AG04450 (cell line): ENCODE measurements around the gene SLCO3A1. TPM values are rescaled to one million over a fixed set of nuclear protein-coding genes. Genes with fewer than 3 reads are reported as not detected.
A peak's percentile ranks its signal among the peaks of the same experiment; 100 is the strongest.

Experiments used
- CTCF ChIA-PET: fragments of 300-600, 350-600 bp; formaldehyde crosslinking; extraction: SDS; loops from one replicate; lab custom pipeline; 2022; ENCODE audit warnings: antibody characterized with exemption, inconsistent platforms; lab: Charles Lee
- POLR2A ChIA-PET: fragments of 350-600 bp; formaldehyde crosslinking; extraction: SDS; loops from one replicate; lab custom pipeline; 2021; ENCODE audit warnings: antibody characterized with exemption, inconsistent platforms; lab: Yijun Ruan, JAX
- DNase-seq: peaks from one replicate; pipeline ENCODE4 v3.0.0-alpha.2; 2011; ENCODE audit warnings: low read depth, low spot score
- H3K27ac ChIP-seq: one replicate; pipeline ENCODE4 v1.5.1; 2012; ENCODE audit warnings: low read depth, low read length, control low read depth
- H3K27me3 ChIP-seq: one replicate; pipeline ENCODE4 v1.6.0; 2012; ENCODE audit warnings: low read length; ENCODE audit not compliant: control insufficient read depth, insufficient read depth
- H3K4me3 ChIP-seq: 2 replicates; pipeline ENCODE4 v1.5.1; 2011; ENCODE audit warnings: mild to moderate bottlenecking, low read depth, low read length, control low read depth
- H3K9me3 ChIP-seq: 2 replicates; pipeline ENCODE4 v1.5.1; 2012; ENCODE audit warnings: low read length; ENCODE audit not compliant: control insufficient read depth, insufficient read depth
- polyA plus RNA-seq: library from polyadenylated mRNA; depleted of rRNA; stranded (reverse); fragments of >200 nt; gene quantifications from 2 replicates; pipeline ENCODE4 v1.2.3, GENCODE V29; 2011
- TF ChIP-seq, protein P1 (sequence below): IDR thresholded peaks from 2 replicates; pipeline ENCODE4 v1.5.1; 2011; ENCODE audit warnings: low read depth, low read length, control low read depth, inconsistent platforms

SLCO3A1 gene
- polyA plus RNA-seq, 1 experiment = 7.6 TPM

DNA sequence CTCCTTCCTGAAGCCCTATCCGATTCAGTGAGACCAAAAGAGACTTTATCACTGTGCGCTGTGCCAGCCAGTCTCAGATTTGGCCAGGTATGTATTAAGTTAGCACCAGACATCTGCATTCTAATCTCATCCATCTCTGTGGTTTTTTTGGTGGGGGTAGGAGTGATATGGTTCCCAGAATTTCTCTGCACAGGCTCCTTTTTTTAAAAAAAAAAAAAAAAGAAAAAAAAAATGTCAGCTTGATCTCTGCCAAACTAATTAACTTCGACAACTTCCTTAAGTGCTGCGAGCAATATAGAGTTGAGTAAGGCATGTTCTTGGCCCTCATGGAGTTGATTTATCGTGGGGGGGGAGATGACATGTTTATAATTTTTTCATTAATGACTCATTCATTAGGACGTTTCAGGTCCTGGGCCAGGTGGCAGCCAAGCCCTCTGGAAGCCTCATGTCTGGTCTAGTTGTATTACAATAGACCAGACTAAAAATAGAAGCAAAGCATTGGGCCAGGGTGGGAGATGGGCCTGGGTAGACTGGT, 12.9 kb downstream of the SLCO3A1 start:
- H3K27me3 ChIP-seq = no peaks in the 10 kb centered on the region
- no peaks in the 10 kb centered on the region for H3K9me3 ChIP-seq
- ChIA-PET CTCF (interaction anchor here (0.6 to 4.5 kb wide), 4 partner anchors 11 to 37 kb away, joined by 4 to 36 read pairs (median 16); partner anchors contain the start of gene SLCO3A1), POLR2A (no interaction called here)
- H3K27ac ChIP-seq = peak overlapping the region; percentile 77
- H3K4me3 ChIP-seq = no peak overlapping the region
- DNase-seq = no peak
- TF ChIP-seq, protein P1, sequence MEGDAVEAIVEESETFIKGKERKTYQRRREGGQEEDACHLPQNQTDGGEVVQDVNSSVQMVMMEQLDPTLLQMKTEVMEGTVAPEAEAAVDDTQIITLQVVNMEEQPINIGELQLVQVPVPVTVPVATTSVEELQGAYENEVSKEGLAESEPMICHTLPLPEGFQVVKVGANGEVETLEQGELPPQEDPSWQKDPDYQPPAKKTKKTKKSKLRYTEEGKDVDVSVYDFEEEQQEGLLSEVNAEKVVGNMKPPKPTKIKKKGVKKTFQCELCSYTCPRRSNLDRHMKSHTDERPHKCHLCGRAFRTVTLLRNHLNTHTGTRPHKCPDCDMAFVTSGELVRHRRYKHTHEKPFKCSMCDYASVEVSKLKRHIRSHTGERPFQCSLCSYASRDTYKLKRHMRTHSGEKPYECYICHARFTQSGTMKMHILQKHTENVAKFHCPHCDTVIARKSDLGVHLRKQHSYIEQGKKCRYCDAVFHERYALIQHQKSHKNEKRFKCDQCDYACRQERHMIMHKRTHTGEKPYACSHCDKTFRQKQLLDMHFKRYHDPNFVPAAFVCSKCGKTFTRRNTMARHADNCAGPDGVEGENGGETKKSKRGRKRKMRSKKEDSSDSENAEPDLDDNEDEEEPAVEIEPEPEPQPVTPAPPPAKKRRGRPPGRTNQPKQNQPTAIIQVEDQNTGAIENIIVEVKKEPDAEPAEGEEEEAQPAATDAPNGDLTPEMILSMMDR = no peak

DNA sequence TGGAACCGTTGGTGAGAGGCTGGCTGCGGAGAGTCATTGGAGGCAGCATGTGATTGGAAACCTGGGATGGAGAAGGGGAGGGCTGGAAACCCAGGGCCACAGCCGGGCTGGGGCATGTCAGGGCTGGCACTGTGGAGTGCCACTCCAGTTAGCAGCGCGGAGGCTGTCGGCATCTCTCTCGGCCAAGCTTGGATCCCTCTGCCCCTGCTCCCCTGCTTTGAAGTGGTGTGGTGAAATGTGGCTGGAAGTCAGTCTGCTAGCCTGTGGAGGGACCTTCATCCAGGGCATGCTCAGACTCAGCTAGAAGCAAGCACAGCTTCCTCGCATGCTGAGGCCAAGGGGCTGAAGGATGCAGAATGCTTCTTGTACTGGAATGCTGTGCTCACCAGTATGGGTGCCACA, 13.5 kb downstream of the SLCO3A1 start:
- ChIA-PET CTCF (interaction anchor here (0.6 to 4.5 kb wide), 4 partner anchors 12 to 38 kb away, joined by 4 to 36 read pairs (median 16); partner anchors contain the start of gene SLCO3A1), POLR2A (interaction anchor here (1.1 kb wide), 2 partner anchors 13 to 16 kb away, joined by 3 read pairs; partner anchors contain the start of gene SLCO3A1)
- Histone ChIP-seq H3K27me3 (no peaks in the 10 kb centered on the region), H3K4me3 (no peak overlapping the region), H3K9me3 (no peaks in the 10 kb centered on the region), H3K27ac (peak overlapping the region; percentile 77)
- TF ChIP-seq, protein P1 = no peak
- no peak for DNase-seq

DNA sequence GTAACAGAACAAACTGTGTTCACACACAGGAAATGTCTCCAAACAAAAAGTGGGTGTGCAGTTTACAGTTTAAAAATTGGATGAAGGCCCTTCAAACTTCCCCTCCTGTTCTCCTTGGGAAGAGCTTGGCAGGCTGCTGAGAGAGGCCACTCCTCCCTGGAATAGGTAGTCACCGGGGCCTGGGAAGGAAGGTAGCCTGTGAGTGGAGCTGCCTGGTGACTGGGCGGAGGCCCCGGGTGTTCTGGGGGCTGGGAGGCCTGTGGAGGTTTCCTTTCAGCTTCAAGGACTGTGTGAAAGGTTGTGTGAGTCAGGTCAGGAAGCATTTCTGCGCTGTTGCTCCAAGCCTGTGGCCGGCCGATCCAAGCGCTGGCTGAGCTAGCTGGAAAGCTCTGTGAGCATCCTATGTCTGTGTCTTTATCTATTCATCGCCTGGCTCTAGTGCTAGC, 14.1 kb downstream of the SLCO3A1 start:
- DNase-seq = peak; percentile 57
- H3K9me3 ChIP-seq = no peaks in the 10 kb centered on the region
- ChIA-PET CTCF (interaction anchor here (0.7 to 4.5 kb wide), 5 partner anchors 13 to 74 kb away, joined by 3 to 36 read pairs (median 5); partner anchors contain the start of gene SLCO3A1), POLR2A (interaction anchor here (0.7 to 1.1 kb wide), 5 partner anchors 12 to 932 kb away, joined by 3 to 5 read pairs (median 3); partner anchors contain the start of genes SLCO3A1 and UNC45A)
- H3K27ac ChIP-seq = peak overlapping the region; percentile 92
- H3K27me3 ChIP-seq = no peaks in the 10 kb centered on the region
- H3K4me3 ChIP-seq = no peak overlapping the region
- TF ChIP-seq, protein P1 = no peak

DNA sequence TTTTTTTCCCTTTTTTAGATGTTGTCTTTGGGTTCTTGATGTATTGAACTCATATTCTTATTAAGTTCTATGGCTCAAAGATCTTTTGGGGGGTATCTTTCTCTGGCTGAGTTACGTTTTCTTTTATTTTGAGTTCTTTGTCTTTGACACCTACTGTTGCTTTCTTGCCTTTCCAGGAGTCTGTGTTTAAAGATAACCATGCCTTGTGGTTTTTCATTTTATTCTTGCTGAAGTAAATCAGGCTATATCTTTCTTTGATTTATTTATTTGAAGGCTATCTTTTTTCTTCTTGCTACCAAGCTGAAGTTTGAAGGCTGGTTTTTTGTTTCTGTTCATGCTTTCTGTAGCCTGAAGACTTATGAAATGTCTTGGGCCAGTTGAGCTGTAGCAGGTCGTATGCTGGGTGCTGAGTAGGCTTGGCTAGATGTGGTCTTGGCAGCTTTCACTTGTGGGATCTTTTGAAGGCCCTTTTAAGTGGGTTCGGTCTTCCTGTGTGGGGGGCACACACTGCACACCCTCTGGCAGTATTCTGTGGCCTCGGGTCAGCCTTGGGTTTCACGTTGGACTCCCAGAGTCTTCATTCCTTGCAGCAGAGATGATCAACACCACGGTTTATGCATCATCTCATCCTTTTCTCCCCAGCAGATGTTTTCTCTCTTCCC, 17.5 kb downstream of the SLCO3A1 start:
- no peak for DNase-seq
- CTCF ChIA-PET = no interaction called here
- TF ChIP-seq, protein P1 = no peak
- Histone ChIP-seq H3K4me3 (no peak overlapping the region), H3K27ac (no peak overlapping the region), H3K27me3 (no peaks in the 10 kb centered on the region), H3K9me3 (no peaks in the 10 kb centered on the region)
- POLR2A ChIA-PET = no interaction called here

DNA sequence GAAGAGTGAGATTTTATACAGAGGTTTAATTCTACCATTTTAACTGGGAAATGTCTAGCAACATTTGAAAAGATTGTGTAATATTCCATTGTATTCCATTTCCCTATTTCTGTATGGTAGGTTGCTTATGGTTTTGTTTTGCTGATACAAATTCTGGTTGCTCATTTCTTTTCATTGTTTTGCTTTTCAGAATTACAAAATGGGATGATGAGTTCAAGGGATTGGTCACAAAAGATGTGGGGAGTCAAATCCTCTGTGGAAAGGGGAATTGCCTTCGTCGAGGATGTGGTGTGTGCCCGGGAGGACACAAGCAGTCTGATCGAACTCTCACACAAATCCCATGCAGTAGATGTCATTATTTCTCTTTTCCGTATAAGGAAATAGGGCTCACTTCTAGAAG, 18.3 kb downstream of the SLCO3A1 start:
- Histone ChIP-seq H3K9me3 (no peaks in the 10 kb centered on the region), H3K4me3 (no peak overlapping the region), H3K27me3 (no peaks in the 10 kb centered on the region), H3K27ac (no peak overlapping the region)
- no peak for DNase-seq
- TF ChIP-seq, protein P1 = no peak
- ChIA-PET POLR2A (no interaction called here), CTCF (interaction anchor here (0.7 kb wide), 1 partner anchor 19 kb away, joined by 3 read pairs; no protein-coding TSS in a partner anchor)
